Neural progenitor cell (in vitro differentiated cells): ENCODE measurements around the gene LILRB1.
"Not testable (repeated sequence)": the region's sequence is repeated elsewhere in the genome, so short reads cannot be mapped to it uniquely, and the experiment has no call there.

ENCODE experiments used
- CTCF ChIP-seq: fragments of 200-600 bp; sonication (generic); IDR thresholded peaks from 2 replicates; pipeline ENCODE4 v1.5.1; 2017; ENCODE audit warnings: antibody characterized with exemption, mild to moderate bottlenecking
- EZH2phosphoT487 ChIP-seq: fragments of 200-600 bp; sonication (generic); IDR thresholded peaks from 2 replicates; pipeline ENCODE4 v1.6.1; 2017; ENCODE audit warnings: antibody characterized with exemption

GRCh38 chr19:54681596-54681995 is 51.3 kb downstream of the LILRB1 start:
- not testable (repeated sequence) for TF ChIP-seq EZH2phosphoT487, CTCF
